ENCODE results near the gene PIP4K2C.

The PIP4K2C gene

GRCh38 chr12:57626111-57626920 is 35.3 kb downstream of the PIP4K2C start:
- no peak for DNase-seq (ENCODE audit: low spot score)
- TF ChIP-seq, protein P1, sequence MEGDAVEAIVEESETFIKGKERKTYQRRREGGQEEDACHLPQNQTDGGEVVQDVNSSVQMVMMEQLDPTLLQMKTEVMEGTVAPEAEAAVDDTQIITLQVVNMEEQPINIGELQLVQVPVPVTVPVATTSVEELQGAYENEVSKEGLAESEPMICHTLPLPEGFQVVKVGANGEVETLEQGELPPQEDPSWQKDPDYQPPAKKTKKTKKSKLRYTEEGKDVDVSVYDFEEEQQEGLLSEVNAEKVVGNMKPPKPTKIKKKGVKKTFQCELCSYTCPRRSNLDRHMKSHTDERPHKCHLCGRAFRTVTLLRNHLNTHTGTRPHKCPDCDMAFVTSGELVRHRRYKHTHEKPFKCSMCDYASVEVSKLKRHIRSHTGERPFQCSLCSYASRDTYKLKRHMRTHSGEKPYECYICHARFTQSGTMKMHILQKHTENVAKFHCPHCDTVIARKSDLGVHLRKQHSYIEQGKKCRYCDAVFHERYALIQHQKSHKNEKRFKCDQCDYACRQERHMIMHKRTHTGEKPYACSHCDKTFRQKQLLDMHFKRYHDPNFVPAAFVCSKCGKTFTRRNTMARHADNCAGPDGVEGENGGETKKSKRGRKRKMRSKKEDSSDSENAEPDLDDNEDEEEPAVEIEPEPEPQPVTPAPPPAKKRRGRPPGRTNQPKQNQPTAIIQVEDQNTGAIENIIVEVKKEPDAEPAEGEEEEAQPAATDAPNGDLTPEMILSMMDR (IDR thresholded peaks at IDR 0.05; ENCODE audit: extremely low read depth, missing control alignments), result no peak

- DNase-seq (ENCODE audit: low spot score), result no peak
Measured at GRCh38 chr12:57626921-57627445, 36.0 kb downstream of the PIP4K2C start.

GRCh38 chr12:57627501-57628279 is 36.7 kb downstream of the PIP4K2C start:
- TF ChIP-seq, protein P1 (IDR thresholded peaks at IDR 0.05; ENCODE audit: extremely low read depth, missing control alignments), result peak; percentile 17
- DNase-seq (ENCODE audit: low spot score), result no peak

More at GRCh38 chr12:57626921-57627445, 36.0 kb downstream of the PIP4K2C start:
- TF ChIP-seq, protein P1 (IDR thresholded peaks at IDR 0.05; ENCODE audit: extremely low read depth, missing control alignments), result no peak

DNA sequence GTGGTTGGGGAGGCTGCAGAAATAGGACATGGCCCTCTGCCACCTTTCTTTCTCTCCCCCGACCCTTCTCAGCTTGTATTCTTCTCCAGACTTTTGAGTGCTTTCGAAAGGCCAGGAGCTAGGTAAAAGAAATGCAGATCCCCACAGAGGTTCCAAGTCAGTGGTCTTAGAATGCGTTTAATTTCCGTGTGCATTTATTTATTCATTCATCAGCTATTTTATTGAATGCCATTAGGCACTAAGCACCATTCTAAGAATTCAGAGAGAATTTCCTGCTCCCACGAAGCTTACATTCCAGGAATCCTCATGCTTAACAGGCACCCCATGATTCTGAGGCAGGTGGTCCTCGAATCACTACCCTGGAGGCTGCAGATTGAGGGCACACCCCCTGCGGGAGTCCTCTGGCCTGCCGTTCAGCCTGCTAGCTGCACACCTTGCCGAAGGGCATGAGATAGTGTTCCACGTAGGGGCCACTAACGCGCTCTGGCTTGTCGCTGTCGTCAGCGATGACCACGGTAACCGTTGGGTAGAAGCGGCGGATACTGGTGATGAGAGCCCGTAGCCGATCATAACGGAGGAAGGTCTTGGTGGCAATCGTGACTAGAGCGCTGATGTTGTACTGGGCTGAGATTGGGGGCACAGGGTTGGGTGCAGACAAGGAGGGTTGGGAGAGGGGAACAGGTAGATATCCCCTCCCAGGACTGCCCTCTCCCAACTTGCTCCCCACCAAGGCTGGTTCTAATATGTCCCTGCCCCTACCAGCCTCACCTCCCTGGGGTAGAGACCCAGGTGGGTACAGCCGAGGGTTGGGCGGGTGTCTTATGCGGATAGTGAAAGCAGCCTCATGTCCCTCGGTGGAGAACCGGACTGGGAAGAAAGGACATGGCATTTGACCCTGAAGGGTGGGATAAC is 37.5 kb downstream of the PIP4K2C start:
- DNase-seq (ENCODE audit: low spot score), result no peak
- TF ChIP-seq, protein P1 (IDR thresholded peaks at IDR 0.05; ENCODE audit: extremely low read depth, missing control alignments), result no peak

DNA sequence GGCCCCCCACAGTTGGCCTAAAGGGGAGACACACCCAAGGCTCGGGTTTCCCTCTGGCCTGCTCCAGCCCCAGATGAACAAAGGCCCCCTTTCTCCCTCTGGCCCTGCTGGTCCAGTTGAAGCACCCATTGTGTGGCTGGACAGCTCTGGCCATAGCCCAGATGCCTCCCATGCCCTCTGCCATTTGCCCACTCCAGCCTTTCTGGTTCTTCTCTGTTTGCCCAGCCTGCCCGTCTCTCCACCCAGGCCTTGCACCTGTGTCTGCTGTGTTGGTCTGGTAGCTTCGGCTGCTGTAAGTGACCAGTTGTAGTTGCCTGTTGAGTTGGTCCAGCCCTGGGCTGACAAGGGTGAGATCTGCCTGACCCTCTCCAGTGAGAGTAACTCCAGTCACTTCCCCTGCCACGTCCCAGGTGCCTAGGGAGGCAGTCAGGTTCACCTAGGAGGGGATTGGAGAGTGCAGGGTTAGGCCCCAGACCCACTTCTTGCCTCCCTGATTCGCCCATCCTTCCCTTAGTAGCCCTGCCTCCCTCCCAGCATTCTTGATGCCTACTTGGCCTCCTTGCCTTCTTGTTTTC is 39.0 kb downstream of the PIP4K2C start:
- no peak for DNase-seq (ENCODE audit: low spot score)
- TF ChIP-seq, protein P1 (IDR thresholded peaks at IDR 0.05; ENCODE audit: extremely low read depth, missing control alignments), result no peak

DNA sequence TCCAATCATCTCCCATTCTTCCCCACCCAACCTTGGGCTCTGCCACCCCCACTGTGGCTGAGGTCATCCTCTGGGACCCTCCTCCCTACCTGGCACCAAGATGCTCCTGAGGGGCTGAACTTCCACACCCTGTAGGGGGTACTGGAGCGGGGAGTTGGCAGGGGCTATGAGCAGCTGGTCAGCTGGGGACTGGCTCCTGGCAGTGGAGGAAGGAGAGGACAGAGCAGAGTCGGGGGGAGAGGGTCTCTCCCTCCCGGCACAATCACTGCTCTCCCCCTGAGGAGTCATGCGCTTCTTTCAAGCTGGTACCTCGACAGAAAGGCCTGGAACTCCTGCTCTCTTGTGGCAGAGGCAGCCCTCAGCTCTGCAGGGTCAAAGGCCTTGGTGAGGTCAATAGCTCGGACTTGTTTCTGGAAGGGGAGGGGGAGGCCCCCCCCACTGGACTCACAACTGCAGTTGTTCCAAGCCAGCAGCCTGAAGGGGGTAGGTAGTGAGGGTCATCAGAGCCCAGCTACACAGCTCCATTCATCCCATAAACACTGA is 40.0 kb downstream of the PIP4K2C start:
- TF ChIP-seq, protein P1 (IDR thresholded peaks at IDR 0.05; ENCODE audit: extremely low read depth, missing control alignments), result no peak
- no peak for DNase-seq (ENCODE audit: low spot score)
